A673 (cell line): ENCODE measurements around the gene FHL1. TPM values are rescaled to one million over a fixed set of nuclear protein-coding genes. Genes with fewer than 3 reads are reported as not detected.
"Not testable (repeated sequence)": the region's sequence is repeated elsewhere in the genome, so short reads cannot be mapped to it uniquely, and the experiment has no call there.

Source experiments
- BruUV-seq: library from RNA; stranded (reverse); fragments of 400-500 nt; replicated peaks from 2 replicates; lab custom pipeline; 2021; lab: Mats Ljungman, UMichigan
- CTCF ChIA-PET: fragments of 300-600 bp; sonication (Branson Sonifier 250); formaldehyde crosslinking; loops from one replicate; lab custom pipeline; 2022; ENCODE audit warnings: antibody characterized with exemption; lab: Charles Lee
- POLR2A ChIA-PET: fragments of 300-600 bp; sonication (Branson Sonifier 250); formaldehyde crosslinking; loops from one replicate; lab custom pipeline; 2022; ENCODE audit warnings: antibody characterized with exemption; ENCODE audit not compliant: low non-redundant PET; lab: Charles Lee
- DNase-seq: peaks from one replicate; pipeline ENCODE4 v3.0.0-alpha.2; 2015; ENCODE audit warnings: low spot score
- H3K27ac ChIP-seq: fragments of 200-600 bp; sonication (generic); 2 replicates; pipeline ENCODE4 v1.5.1; 2016; ENCODE audit warnings: mixed run types, low read depth, mild to moderate bottlenecking, mixed read lengths, antibody characterized with exemption, low read length; ENCODE audit not compliant: poor library complexity, severe bottlenecking
- H3K27me3 ChIP-seq: fragments of 200-600 bp; sonication (generic); replicated peaks from 2 replicates; pipeline ENCODE4 v1.6.1; 2017; ENCODE audit warnings: mixed run types, low read depth, mild to moderate bottlenecking, mixed read lengths, antibody characterized with exemption, low read length; ENCODE audit not compliant: insufficient read depth, poor library complexity
- H3K36me3 ChIP-seq: fragments of 200-600 bp; sonication (generic); 2 replicates; pipeline ENCODE4 v1.6.1; 2016; ENCODE audit warnings: mixed run types, mild to moderate bottlenecking, mixed read lengths, antibody characterized with exemption, low read length; ENCODE audit not compliant: insufficient read depth, poor library complexity, severe bottlenecking
- H3K4me1 ChIP-seq: fragments of 200-600 bp; sonication (generic); 2 replicates; pipeline ENCODE4 v1.6.1; 2017; ENCODE audit warnings: mixed run types, mild to moderate bottlenecking, mixed read lengths, antibody characterized with exemption, low read length; ENCODE audit not compliant: insufficient read depth, poor library complexity, severe bottlenecking
- H3K4me3 ChIP-seq: fragments of 200-600 bp; sonication (generic); 2 replicates; pipeline ENCODE4 v1.5.1; 2016; ENCODE audit warnings: low read depth, mixed run types, mild to moderate bottlenecking, mixed read lengths, low read length; ENCODE audit not compliant: poor library complexity, severe bottlenecking
- H3K9me3 ChIP-seq: fragments of 200-600 bp; sonication (generic); 2 replicates; pipeline ENCODE4 v1.6.1; 2016; ENCODE audit warnings: mixed run types, low read depth, mild to moderate bottlenecking, mixed read lengths, antibody characterized with exemption, low read length; ENCODE audit not compliant: poor library complexity, severe bottlenecking
- CTCF ChIP-seq: fragments of 300-800, 200-600 bp; sonication (generic); conservative IDR thresholded peaks from 2 replicates; pipeline ENCODE4 v1.5.1; 2017; ENCODE audit warnings: low read depth, mild to moderate bottlenecking, antibody characterized with exemption, low read length, moderate library complexity, mixed read lengths
- EZH2 ChIP-seq: fragments of 200-600 bp; sonication (generic); IDR thresholded peaks from 2 replicates; pipeline ENCODE4 v1.6.1; 2017; ENCODE audit warnings: borderline replicate concordance, low read depth, mild to moderate bottlenecking, mixed read lengths, antibody characterized with exemption, low read length; ENCODE audit not compliant: poor library complexity, severe bottlenecking
- intact Hi-C: fragments of 100-400 bp; cut with micrococcal nuclease; formaldehyde crosslinking; loops from one replicate; pipeline ENCODE4 v1.10.0; 2022; ENCODE audit not compliant: unreplicated experiment
- total RNA-seq: library from RNA; stranded (reverse); gene quantifications from 2 replicates; pipeline ENCODE4 v1.2.3, GENCODE V29; 2021

Gene FHL1
- total RNA-seq, 1 experiment from 2014 or later = 14.9 TPM

DNA sequence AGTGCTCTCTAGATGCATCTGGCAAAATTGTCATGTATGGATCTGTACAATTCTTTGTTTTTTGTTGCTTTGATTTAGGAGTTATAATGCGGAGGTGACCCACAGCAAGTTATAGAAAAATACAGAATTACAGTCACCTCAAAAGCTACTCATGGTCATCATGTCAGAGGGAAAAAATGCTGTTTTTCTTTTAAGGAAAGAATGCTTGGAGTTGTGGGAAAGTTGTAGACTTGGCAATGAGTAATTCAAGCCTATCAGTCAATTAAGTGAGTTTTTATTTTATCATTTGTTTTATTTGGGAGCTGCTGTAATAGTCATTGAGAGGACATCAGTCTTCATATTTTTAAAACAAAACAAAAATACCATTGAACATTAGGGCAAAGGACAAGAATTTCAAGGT lies 16.4 kb downstream of the FHL1 start:
- Histone ChIP-seq H3K4me1 (no peaks in the 10 kb centered on the region), H3K9me3 (no peaks in the 10 kb centered on the region), H3K27ac (no peak overlapping the region), H3K36me3 (no peaks in the 10 kb centered on the region), H3K27me3 (no peaks in the 10 kb centered on the region), H3K4me3 (no peak overlapping the region)
- no peak for DNase-seq
- no TSS peak for BruUV-seq
- ChIA-PET POLR2A (no interaction called here), CTCF (interaction anchor here (0.7 to 3.1 kb wide), 2 partner anchors 51 to 135 kb away, joined by 3 to 33 read pairs; no protein-coding TSS in a partner anchor)
- TF ChIP-seq EZH2 = no peak
- TF ChIP-seq CTCF = no peak
- intact Hi-C loops = loop anchor here (2.0 to 10.0 kb wide), 2 partner anchors 137 to 531 kb away; no protein-coding TSS in a partner anchor

- no peaks in the 10 kb centered on the region for H3K9me3 ChIP-seq
- intact Hi-C loops = loop anchor here (10.0 kb wide), 1 partner anchor 529 kb away; no protein-coding TSS in a partner anchor
- no peaks in the 10 kb centered on the region for H3K36me3 ChIP-seq
- no peak overlapping the region for H3K4me3 ChIP-seq
- no peak for TF ChIP-seq EZH2
- TF ChIP-seq CTCF = no peak
- no peaks in the 10 kb centered on the region for H3K27me3 ChIP-seq
- no peak overlapping the region for H3K27ac ChIP-seq
- no peaks in the 10 kb centered on the region for H3K4me1 ChIP-seq
- DNase-seq = no peak
- ChIA-PET POLR2A (no interaction called here), CTCF (interaction anchor here (1.6 kb wide), 1 partner anchor 137 kb away, joined by 12 read pairs; no protein-coding TSS in a partner anchor)
- BruUV-seq = no TSS peak
These were observed 18.1 kb downstream of the FHL1 start for GRCh38 chrX:136165406-136165805.

- Histone ChIP-seq H3K4me1 (no peaks in the 10 kb centered on the region), H3K27me3 (no peaks in the 10 kb centered on the region), H3K9me3 (no peaks in the 10 kb centered on the region), H3K4me3 (no peak overlapping the region), H3K36me3 (no peaks in the 10 kb centered on the region), H3K27ac (no peak overlapping the region)
- ChIA-PET POLR2A (no interaction called here), CTCF (interaction anchor here (1.6 kb wide), 1 partner anchor 138 kb away, joined by 12 read pairs; no protein-coding TSS in a partner anchor)
- peak; percentile 37 for DNase-seq
- BruUV-seq = no TSS peak
- TF ChIP-seq CTCF = peak; percentile 50
- TF ChIP-seq EZH2 = no peak
- intact Hi-C loops = loop anchor here (1.0 to 10.0 kb wide), 2 partner anchors 138 to 528 kb away; no protein-coding TSS in a partner anchor
These were observed 19.0 kb downstream of the FHL1 start for GRCh38 chrX:136166221-136166855.

GRCh38 chrX:136167989-136168388 lies 20.7 kb downstream of the FHL1 start:
- intact Hi-C loops = loop anchor here (10.0 kb wide), 1 partner anchor 527 kb away; no protein-coding TSS in a partner anchor
- H3K27ac ChIP-seq, POLR2A ChIA-PET, CTCF ChIA-PET, H3K36me3 ChIP-seq, H3K9me3 ChIP-seq, H3K27me3 ChIP-seq, DNase-seq, BruUV-seq, H3K4me3 ChIP-seq, H3K4me1 ChIP-seq: not testable (repeated sequence)
